H1 (cell line): ENCODE data around the gene EIF4E1B. TPM values are rescaled to one million over a fixed set of nuclear protein-coding genes. Genes with fewer than 3 reads are reported as not detected.

Source experiments
- CTCF ChIA-PET: fragments of 300-600 bp; sonication (Branson Sonifier 250); formaldehyde crosslinking; loops from one replicate; lab custom pipeline; 2021; ENCODE audit not compliant: partially characterized antibody; lab: Charles Lee
- POLR2A ChIA-PET: fragments of 300-600 bp; sonication (Branson Sonifier 250); formaldehyde crosslinking; loops from one replicate; lab custom pipeline; 2021; ENCODE audit warnings: inconsistent platforms; ENCODE audit not compliant: partially characterized antibody; lab: Charles Lee
- DNase-seq, 2 experiments: peaks; one replicate each; pipeline versions ENCODE4 v3.0.0 to v3.0.0-alpha.2; 2010 to 2022; ENCODE audit warnings: low spot score in 2 of 2, low read depth in 1 of 2, mixed read lengths in 1 of 2
- FAIRE-seq: peaks from 2 replicates; lab custom pipeline; 2011; peaks lifted over from hg19 to GRCh38; lab: Jason Lieb, UNC
- H2AFZ ChIP-seq: 2 replicates; pipeline ENCODE4 v1.8.1; 2012; ENCODE audit warnings: low read length, inconsistent platforms
- H2AK5ac ChIP-seq: 2 replicates; pipeline ENCODE4 v1.6.1; 2013; ENCODE audit warnings: low read depth, low read length
- H2BK120ac ChIP-seq: replicated peaks from 2 replicates; pipeline ENCODE3; 2013; ENCODE audit warnings: low read depth, low read length, inconsistent platforms
- H2BK12ac ChIP-seq: 2 replicates; pipeline ENCODE4 v1.6.1; 2013; ENCODE audit warnings: low read depth, low read length
- H2BK15ac ChIP-seq: 2 replicates; pipeline ENCODE4 v1.6.1; 2013; ENCODE audit warnings: low read length
- H2BK20ac ChIP-seq: 2 replicates; pipeline ENCODE4 v1.6.1; 2013; ENCODE audit warnings: low read length
- H2BK5ac ChIP-seq: 2 replicates; pipeline ENCODE4 v1.6.1; 2013; ENCODE audit warnings: low read depth, low read length
- H3K14ac ChIP-seq: 2 replicates; pipeline ENCODE4 v1.6.1; 2013; ENCODE audit warnings: inconsistent platforms; ENCODE audit not compliant: insufficient read length
- H3K18ac ChIP-seq: 2 replicates; pipeline ENCODE4 v1.6.1; 2013; ENCODE audit warnings: low read length; ENCODE audit errors: extremely low read depth
- H3K23ac ChIP-seq: 2 replicates; pipeline ENCODE4 v1.6.1; 2013; ENCODE audit warnings: inconsistent platforms; ENCODE audit not compliant: insufficient read length
- H3K23me2 ChIP-seq: 2 replicates; pipeline ENCODE4 v1.6.1; 2013; ENCODE audit warnings: low read depth, low read length
- H3K27ac ChIP-seq: 2 replicates; pipeline ENCODE4 v1.6.1; 2011; ENCODE audit warnings: low read depth, low read length, inconsistent platforms
- H3K27me3 ChIP-seq, 4 experiments: replicated peaks in 1 of 4; 1 replicate in 1 of 4; 2 replicates in 3 of 4; pipeline versions ENCODE4 v1.6.1 to v1.8.1; 2011 to 2013; ENCODE audit warnings: low read length in 3 of 4, mild to moderate bottlenecking in 3 of 4, inconsistent platforms in 2 of 4, mixed read lengths in 2 of 4, moderate library complexity in 1 of 4; ENCODE audit not compliant: control insufficient read depth in 3 of 4, insufficient read depth in 3 of 4; ENCODE audit errors: extremely low read depth in 1 of 4
- H3K36me3 ChIP-seq, 4 experiments: 2 replicates each; pipeline versions ENCODE4 v1.6.1 to v1.8.1; 2011 to 2013; ENCODE audit warnings: mild to moderate bottlenecking in 4 of 4, low read length in 3 of 4, moderate library complexity in 2 of 4, control low read depth in 1 of 4, inconsistent platforms in 1 of 4; ENCODE audit not compliant: insufficient read depth in 4 of 4, control insufficient read depth in 2 of 4
- H3K4ac ChIP-seq: replicated peaks from 2 replicates; pipeline ENCODE3; 2013; ENCODE audit warnings: low read length, low read depth, mixed read lengths, inconsistent platforms; ENCODE audit not compliant: insufficient read length
- H3K4me1 ChIP-seq, 4 experiments: replicated peaks in 1 of 4; 1 replicate in 1 of 4; 2 replicates in 3 of 4; pipeline versions ENCODE4 v1.6.1 to v1.8.1; 2011 to 2013; ENCODE audit warnings: low read length in 3 of 4, inconsistent platforms in 2 of 4, mixed read lengths in 1 of 4; ENCODE audit not compliant: insufficient read depth in 4 of 4, control insufficient read depth in 3 of 4
- H3K4me2 ChIP-seq, 2 experiments: 2 replicates each; pipeline versions ENCODE4 v1.6.1 to v1.8.1; 2011 to 2013; ENCODE audit warnings: low read depth in 2 of 2, low read length in 2 of 2, control low read depth in 1 of 2, inconsistent platforms in 1 of 2, mild to moderate bottlenecking in 1 of 2; ENCODE audit not compliant: insufficient read depth in 1 of 2
- H3K4me3 ChIP-seq, 4 experiments: fragments of 200-600, 300-600 bp in 1 of 4; sonication (generic), shearing (Covaris generic), sonication (Bioruptor Twin) in 1 of 4; 2 replicates each; pipeline versions ENCODE4 v1.5.1 to v1.8.1; 2011 to 2016; ENCODE audit warnings: low read length in 4 of 4, low read depth in 3 of 4, control low read depth in 2 of 4, inconsistent platforms in 2 of 4, mild to moderate bottlenecking in 2 of 4, mixed read lengths in 1 of 4, moderate library complexity in 1 of 4; ENCODE audit not compliant: insufficient read depth in 2 of 4; ENCODE audit errors: extremely low read depth in 1 of 4
- H3K56ac ChIP-seq: replicated peaks from 2 replicates; pipeline ENCODE3; 2013; ENCODE audit warnings: low read depth, mild to moderate bottlenecking, mixed read lengths, low read length, inconsistent platforms; ENCODE audit not compliant: insufficient read length
- H3K79me1 ChIP-seq: 2 replicates; pipeline ENCODE4 v1.6.1; 2013; ENCODE audit warnings: low read depth, low read length, control low read depth
- H3K79me2 ChIP-seq, 2 experiments: 2 replicates each; pipeline versions ENCODE4 v1.6.1 to v1.8.1; 2012 to 2013; ENCODE audit warnings: low read length in 2 of 2, mild to moderate bottlenecking in 2 of 2, inconsistent platforms in 1 of 2; ENCODE audit not compliant: insufficient read depth in 2 of 2, control insufficient read depth in 1 of 2
- H3K9ac ChIP-seq, 4 experiments: replicated peaks in 1 of 4; 1 replicate in 1 of 4; 2 replicates in 3 of 4; pipeline versions ENCODE4 v1.6.1 to v1.8.1; 2011 to 2013; ENCODE audit warnings: low read depth in 3 of 4, low read length in 3 of 4, control low read depth in 2 of 4, mild to moderate bottlenecking in 2 of 4, moderate library complexity in 2 of 4, inconsistent platforms in 1 of 4; ENCODE audit errors: extremely low read depth in 1 of 4
- H3K9me3 ChIP-seq, 2 experiments: 2 replicates each; pipeline versions ENCODE4 v1.6.1 to v1.8.1; 2012 to 2013; ENCODE audit warnings: mild to moderate bottlenecking in 2 of 2, moderate library complexity in 2 of 2, control low read depth in 1 of 2, inconsistent platforms in 1 of 2, low read depth in 1 of 2, low read length in 1 of 2, mixed read lengths in 1 of 2; ENCODE audit not compliant: insufficient read depth in 2 of 2
- H4K20me1 ChIP-seq, 2 experiments: replicated peaks in 1 of 2; 2 replicates each; pipeline versions ENCODE3 to v1.8.1; 2011 to 2013; ENCODE audit warnings: inconsistent platforms in 2 of 2, low read length in 2 of 2, mild to moderate bottlenecking in 1 of 2; ENCODE audit not compliant: insufficient read depth in 2 of 2, control insufficient read depth in 1 of 2
- H4K5ac ChIP-seq: 2 replicates; pipeline ENCODE4 v1.6.1; 2013; ENCODE audit warnings: low read length, low read depth, mixed read lengths, inconsistent platforms; ENCODE audit not compliant: insufficient read length
- H4K8ac ChIP-seq: 2 replicates; pipeline ENCODE4 v1.8.0; 2013; ENCODE audit warnings: mild to moderate bottlenecking, moderate library complexity, low read length, inconsistent platforms; ENCODE audit not compliant: insufficient read depth; ENCODE audit errors: extremely low read depth
- H4K91ac ChIP-seq: replicated peaks from 2 replicates; pipeline ENCODE3; 2013; ENCODE audit warnings: low read length, mixed read lengths, inconsistent platforms; ENCODE audit not compliant: insufficient read length
- CBX5 ChIP-seq: fragments of 300-800, 300-1000 bp; sonication (generic); IDR thresholded peaks from 2 replicates; pipeline ENCODE4 v1.7.1; 2016; ENCODE audit warnings: antibody characterized with exemption, low read length, low read depth
- CTBP2 ChIP-seq: IDR thresholded peaks from 2 replicates; pipeline ENCODE4 v1.7.0; 2011; ENCODE audit warnings: borderline replicate concordance, mild to moderate bottlenecking, moderate library complexity, mixed read lengths, low read length; ENCODE audit not compliant: insufficient read depth, insufficient read length
- EP300 ChIP-seq, 2 experiments: IDR thresholded peaks; 1 replicate in 1 of 2; 2 replicates in 1 of 2; pipeline ENCODE4 v1.6.1; 2011 to 2012; ENCODE audit warnings: low read depth in 2 of 2, low read length in 2 of 2, mild to moderate bottlenecking in 2 of 2, borderline replicate concordance in 1 of 2, inconsistent platforms in 1 of 2, moderate library complexity in 1 of 2
- GABPA ChIP-seq: IDR thresholded peaks from 2 replicates; pipeline ENCODE4 v1.6.1; 2011; ENCODE audit warnings: mild to moderate bottlenecking, low read length, moderate library complexity, borderline replicate concordance; ENCODE audit not compliant: insufficient read depth
- JUN ChIP-seq: IDR thresholded peaks from 2 replicates; pipeline ENCODE4 v1.6.1; 2011; ENCODE audit warnings: low read depth, mild to moderate bottlenecking, improper control_type of control experiment, low read length
- NRF1 ChIP-seq: IDR thresholded peaks from 2 replicates; pipeline ENCODE4 v1.6.1; 2011; ENCODE audit warnings: mild to moderate bottlenecking, low read depth, low read length, improper control_type of control experiment
- RFX5 ChIP-seq: IDR thresholded peaks from 2 replicates; pipeline ENCODE4 v1.6.1; 2011; ENCODE audit warnings: low read depth, low read length, improper control_type of control experiment, borderline replicate concordance
- SP2 ChIP-seq: IDR thresholded peaks from 2 replicates; pipeline ENCODE4 v1.6.1; 2012; ENCODE audit warnings: mild to moderate bottlenecking, low read length, inconsistent platforms
- WGBS, 2 experiments: shearing (Covaris generic) in 1 of 2; methylation state at CpG; one replicate each; pipeline versions ENCODE4 v1.1.6 to v1.1.7; 2013 to 2015; ENCODE audit warnings: low lambda C conversion rate in 2 of 2, mixed read lengths in 2 of 2, inconsistent platforms in 1 of 2, low coverage in 1 of 2, missing lambda C conversion rate in 1 of 2; ENCODE audit not compliant: insufficient replicate concordance in 2 of 2, insufficient coverage in 1 of 2, insufficient read length in 1 of 2; ENCODE audit errors: extremely low coverage in 1 of 2, missing lambda C conversion rate in 1 of 2; 5-methylcytosine and 5-hydroxymethylcytosine counted together
- polyA plus RNA-seq, 7 experiments: library from polyadenylated mRNA; depleted of rRNA in 3 of 7; stranded (reverse) in 5 of 7; unstranded in 2 of 7; fragments of >200 nt in 5 of 7; fragments of 200-250 nt in 2 of 7; gene quantifications; 1 replicate in 5 of 7; 2 replicates in 1 of 7; 4 replicates in 1 of 7; pipeline versions ENCODE4 v1.2.1 to v1.2.3, GENCODE V29; 2011 to 2013; ENCODE audit warnings: missing spikeins in 2 of 7, mixed read lengths in 2 of 7
- total RNA-seq: library from RNA; stranded (reverse); fragmentation: NEBNext Ultra II Directional; extraction: Animal tissue kit (Norgen Biotek cat#: 25700); gene quantifications from 2 replicates; pipeline ENCODE4 v1.2.1, GENCODE V29; 2021
- TF ChIP-seq, protein P1 (sequence below): IDR thresholded peaks from 2 replicates; pipeline ENCODE4 v1.6.1; 2012; ENCODE audit warnings: inconsistent platforms
- TF ChIP-seq, protein P2 (sequence below): IDR thresholded peaks from 2 replicates; pipeline ENCODE4 v1.6.1; 2011; ENCODE audit warnings: low read length, improper control_type of control experiment

The EIF4E1B gene
- total and polyA plus RNA-seq, 2 of the 8 experiments (the other 6 are each of a cell fraction or from before 2014, with no cell fraction given), result 0.97 to 1.3 TPM

DNA sequence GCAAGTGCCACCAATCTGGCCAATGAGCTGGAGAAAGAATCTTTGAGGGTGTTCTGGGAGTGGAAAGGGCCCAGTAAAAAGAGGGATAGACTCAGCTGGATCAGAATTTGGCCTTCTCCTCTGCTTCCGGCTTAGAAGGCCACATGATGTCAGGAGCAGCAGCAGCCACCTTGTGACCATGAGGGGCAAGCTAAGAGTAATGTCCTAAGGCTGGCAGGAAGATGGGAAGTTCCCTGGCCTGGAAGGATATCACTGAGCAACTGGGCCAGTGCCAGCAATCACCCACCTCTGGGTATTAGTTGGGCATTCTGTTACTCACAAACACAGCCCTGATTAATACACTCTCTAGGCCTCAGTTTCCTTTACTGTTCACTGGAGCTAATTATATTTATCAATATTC lies 61.0 kb downstream of the EIF4E1B start:
- Histone ChIP-seq H3K23me2 (no peaks in the 10 kb centered on the region; the same call in 1 of the 2 replicates), H4K8ac (no peak overlapping the region), H3K79me2 (no peaks in the 10 kb centered on the region), H2BK20ac (peak overlapping the region; percentile 75; the same call in 1 of the 2 replicates), H2BK5ac (peak overlapping the region; percentile 54; the same call in 1 of the 2 replicates), H4K91ac (peak overlapping the region; percentile 20), H4K5ac (no peak overlapping the region), H2BK120ac (no peak overlapping the region), H3K56ac (no peak overlapping the region), H4K20me1 (no peaks in the 10 kb centered on the region), H2AFZ (no peak overlapping the region), H3K36me3 (no peaks in the 10 kb centered on the region), H3K14ac (no peak overlapping the region), H3K4me1 (peaks cover 9 to 27% (median 17%) of the 10 kb centered on the region in 4 experiments), H3K27me3 (peaks cover 0 to 3% (median under 1%) of the 10 kb centered on the region in 4 experiments; a peak in 4 of 7 replicates), H3K9ac (no peak overlapping the region), H2BK15ac (no peak overlapping the region; the same call in 1 of the 2 replicates), H3K23ac (no peak overlapping the region), H3K18ac (no peak overlapping the region), H3K27ac (no peak overlapping the region), H3K9me3 (no peaks in the 10 kb centered on the region), H3K4me2 (no peak overlapping the region), H2AK5ac (peak overlapping the region; percentile 55; the same call in 1 of the 2 replicates), H2BK12ac (peak overlapping the region; percentile 60; the same call in 1 of the 2 replicates), H3K4ac (no peak overlapping the region), H3K4me3 (no peak overlapping the region), H3K79me1 (no peaks in the 10 kb centered on the region)
- FAIRE-seq (no peak), DNase-seq (no peak)
- ChIA-PET POLR2A (interaction anchor here (0.7 to 2.7 kb wide), 4 partner anchors 10 to 31 kb away, joined by 3 to 9 read pairs (median 4); no protein-coding TSS in a partner anchor), CTCF (interaction anchor here (1.5 to 32.2 kb wide), 7 partner anchors 8 to 130 kb away, joined by 3 to 859 read pairs (median 7); no protein-coding TSS in a partner anchor)
- 100% methylated on average over 1 of the region's 1 CpG; no CpG with 5 or more reads in 1 of the 2 experiments for WGBS, 2 experiments
- no peak for TF ChIP-seq NRF1
- no peak for TF ChIP-seq CBX5
- no peak for TF ChIP-seq EP300 (IDR thresholded peaks at IDR 0.05; ENCODE audit: borderline replicate concordance in 1 of 2, low read depth in 2 of 2, low read length in 2 of 2)
- TF ChIP-seq JUN, result no peak
- TF ChIP-seq, protein P1, sequence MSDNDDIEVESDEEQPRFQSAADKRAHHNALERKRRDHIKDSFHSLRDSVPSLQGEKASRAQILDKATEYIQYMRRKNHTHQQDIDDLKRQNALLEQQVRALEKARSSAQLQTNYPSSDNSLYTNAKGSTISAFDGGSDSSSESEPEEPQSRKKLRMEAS, result no peak
- TF ChIP-seq GABPA, result no peak
- TF ChIP-seq RFX5, result no peak
- TF ChIP-seq, protein P2, sequence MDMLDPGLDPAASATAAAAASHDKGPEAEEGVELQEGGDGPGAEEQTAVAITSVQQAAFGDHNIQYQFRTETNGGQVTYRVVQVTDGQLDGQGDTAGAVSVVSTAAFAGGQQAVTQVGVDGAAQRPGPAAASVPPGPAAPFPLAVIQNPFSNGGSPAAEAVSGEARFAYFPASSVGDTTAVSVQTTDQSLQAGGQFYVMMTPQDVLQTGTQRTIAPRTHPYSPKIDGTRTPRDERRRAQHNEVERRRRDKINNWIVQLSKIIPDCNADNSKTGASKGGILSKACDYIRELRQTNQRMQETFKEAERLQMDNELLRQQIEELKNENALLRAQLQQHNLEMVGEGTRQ, result no peak
- no peak for TF ChIP-seq CTBP2
- TF ChIP-seq SP2, result no peak
